Skeletal muscle satellite cell (primary cell): Measurements from ENCODE around the gene TAS2R16.

Source experiments
- H3K27me3 ChIP-seq: 2 replicates; pipeline ENCODE4 v1.7.0; 2013; ENCODE audit warnings: low read length; ENCODE audit not compliant: control insufficient read depth, insufficient read depth
- H3K36me3 ChIP-seq: 2 replicates; pipeline ENCODE4 v1.7.0; 2013; ENCODE audit warnings: mild to moderate bottlenecking, control low read depth, low read length; ENCODE audit not compliant: insufficient read depth
- H3K4me1 ChIP-seq: 2 replicates; pipeline ENCODE4 v1.7.0; 2013; ENCODE audit warnings: low read length; ENCODE audit not compliant: control insufficient read depth, insufficient read depth
- H3K4me2 ChIP-seq: 2 replicates; pipeline ENCODE4 v1.7.0; 2013; ENCODE audit warnings: mild to moderate bottlenecking, low read length
- H3K4me3 ChIP-seq: 2 replicates; pipeline ENCODE4 v1.7.0; 2013; ENCODE audit warnings: low read length
- H3K9ac ChIP-seq: 2 replicates; pipeline ENCODE4 v1.7.0; 2013; ENCODE audit warnings: mild to moderate bottlenecking, low read depth, low read length, moderate library complexity
- H3K9me3 ChIP-seq: replicated peaks from 2 replicates; pipeline ENCODE4 v1.7.0; 2013; ENCODE audit warnings: mild to moderate bottlenecking, control low read depth, low read length

Gene TAS2R16

DNA sequence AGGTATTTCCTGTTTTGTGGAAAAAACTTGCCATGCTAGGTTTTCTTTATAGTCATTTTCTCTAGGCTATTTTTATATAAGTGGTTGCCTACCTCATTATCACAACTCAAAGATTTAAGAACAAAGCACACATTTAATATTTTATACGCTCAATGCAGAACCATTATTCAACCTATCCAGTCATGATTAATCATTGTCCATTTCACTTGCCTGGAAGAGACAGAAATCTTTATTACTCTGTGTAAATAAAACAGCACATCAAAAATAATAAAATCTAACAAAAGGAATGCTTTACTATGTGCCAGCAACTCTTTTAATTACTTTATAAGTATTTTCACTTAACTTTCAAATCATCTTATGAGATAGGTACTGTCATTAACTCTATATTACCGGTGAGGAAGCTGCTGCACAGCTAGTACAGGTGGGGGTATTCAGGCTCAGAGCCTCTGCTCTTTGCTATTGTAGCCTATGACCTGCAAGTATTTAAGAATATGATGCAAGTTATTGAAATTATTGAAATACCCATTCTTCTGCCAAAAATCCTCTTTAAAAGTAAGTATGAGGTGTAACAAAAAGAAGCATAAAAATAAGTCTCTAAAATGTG is 16.4 kb upstream of the TAS2R16 start:
- H3K4me2 ChIP-seq, result peak overlapping the region; percentile 28

DNA sequence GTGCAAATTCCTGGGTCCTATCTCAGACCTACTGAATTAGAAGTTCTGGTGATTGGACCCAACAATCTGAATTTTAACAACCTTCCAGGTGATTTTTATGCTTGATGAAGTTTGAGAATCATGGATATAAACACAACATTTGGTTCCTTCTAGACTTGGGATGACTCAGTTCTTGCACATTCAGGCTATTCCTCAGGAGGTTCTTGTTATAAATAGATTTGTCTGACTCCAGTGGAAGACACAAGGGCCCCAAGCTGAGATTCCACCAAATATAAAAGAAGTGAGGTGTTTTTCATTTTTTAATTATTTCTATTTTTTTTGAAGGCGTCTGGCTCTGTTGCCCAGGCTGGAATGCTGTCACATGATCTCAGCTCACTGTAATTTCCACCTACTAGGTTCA is 9.4 kb upstream of the TAS2R16 start:
- no peaks in the 10 kb centered on the region for H3K9me3 ChIP-seq
- no peak overlapping the region for H3K4me3 ChIP-seq
- no peaks in the 10 kb centered on the region for H3K36me3 ChIP-seq
- H3K4me1 ChIP-seq, result no peaks in the 10 kb centered on the region
- H3K4me2 ChIP-seq, result no peak overlapping the region
- no peaks in the 10 kb centered on the region for H3K27me3 ChIP-seq
- no peak overlapping the region for H3K9ac ChIP-seq

More for the DNA sequence above, 16.4 kb upstream of the TAS2R16 start:
- H3K4me3 ChIP-seq, result no peak overlapping the region
- H3K4me1 ChIP-seq, result no peaks in the 10 kb centered on the region
- H3K27me3 ChIP-seq, result no peaks in the 10 kb centered on the region
- H3K9ac ChIP-seq, result no peak overlapping the region
- no peaks in the 10 kb centered on the region for H3K9me3 ChIP-seq
- no peaks in the 10 kb centered on the region for H3K36me3 ChIP-seq

DNA sequence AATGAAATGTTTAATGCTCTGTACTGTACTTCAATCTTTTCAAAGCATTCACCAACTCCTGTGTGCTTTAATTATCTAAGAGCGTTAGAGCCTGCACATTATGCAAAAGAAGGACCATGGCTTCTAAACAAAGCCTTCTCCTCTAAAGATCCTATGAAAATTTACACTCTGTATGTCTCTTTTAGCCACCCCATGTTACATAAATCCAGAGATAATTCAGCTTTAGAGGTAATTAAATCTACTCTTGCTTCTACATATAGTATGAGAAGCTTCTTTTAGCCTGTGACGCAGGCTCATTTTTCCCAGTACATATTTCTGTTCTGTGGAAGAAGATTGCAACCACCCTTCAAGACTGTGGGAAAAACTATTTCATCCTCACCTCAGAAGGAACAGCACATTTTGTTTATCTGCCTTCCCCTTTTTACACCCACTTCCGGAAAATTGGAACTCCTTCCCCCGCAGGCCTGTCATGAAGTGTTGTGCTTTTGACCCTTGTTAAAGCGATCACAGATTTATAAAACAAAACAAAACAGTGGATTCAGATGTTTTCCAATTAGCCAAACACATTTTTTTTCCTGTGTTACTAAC is 8.1 kb upstream of the TAS2R16 start:
- Histone ChIP-seq H3K4me3 (no peak overlapping the region), H3K27me3 (no peaks in the 10 kb centered on the region), H3K36me3 (no peaks in the 10 kb centered on the region)

DNA sequence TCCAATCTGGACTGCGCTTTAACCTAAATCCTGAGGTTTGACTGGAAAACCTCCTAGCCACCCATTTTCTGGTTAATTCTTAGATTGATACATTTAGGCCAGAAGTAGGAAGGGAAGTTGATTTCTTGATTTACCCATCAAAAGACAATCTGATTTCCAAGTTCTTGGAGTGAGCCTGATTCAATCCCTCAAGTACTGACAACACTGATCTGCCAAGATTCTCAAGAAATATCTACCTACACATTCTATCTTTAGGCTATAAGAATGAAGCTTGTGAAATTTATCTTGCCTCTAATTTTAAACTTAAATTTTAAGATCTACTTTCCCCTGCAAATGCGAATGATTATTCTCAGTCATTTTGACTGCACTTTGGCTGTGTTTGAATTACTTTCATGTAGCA is 5.9 kb downstream of the TAS2R16 start:
- H3K4me2 ChIP-seq, result no peak overlapping the region
- no peaks in the 10 kb centered on the region for H3K4me1 ChIP-seq
- no peaks in the 10 kb centered on the region for H3K36me3 ChIP-seq
- H3K9ac ChIP-seq, result no peak overlapping the region
- no peak overlapping the region for H3K4me3 ChIP-seq
- no peaks in the 10 kb centered on the region for H3K27me3 ChIP-seq
- no peaks in the 10 kb centered on the region for H3K9me3 ChIP-seq

More for the DNA sequence above, 8.1 kb upstream of the TAS2R16 start:
- Histone ChIP-seq H3K4me2 (no peak overlapping the region), H3K4me1 (no peaks in the 10 kb centered on the region), H3K9ac (no peak overlapping the region), H3K9me3 (no peaks in the 10 kb centered on the region)

DNA sequence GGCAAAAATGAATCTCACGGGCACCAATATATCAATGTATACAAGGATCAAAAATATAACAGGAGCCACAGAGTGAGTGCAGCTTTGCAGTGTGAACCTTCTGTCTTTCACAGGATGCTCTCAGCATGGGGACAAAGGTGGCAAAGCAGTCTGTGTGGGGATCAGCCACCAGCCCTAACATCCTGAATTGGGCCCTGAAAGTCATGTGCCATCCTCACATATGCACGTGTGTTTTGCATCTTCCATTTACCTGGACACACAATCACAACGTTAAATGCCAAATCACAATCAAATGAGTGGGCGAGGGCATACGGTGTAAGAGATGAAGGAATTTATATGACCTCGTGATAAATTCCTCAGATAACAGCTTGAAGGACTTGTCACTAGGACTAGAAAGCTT is 6.5 kb downstream of the TAS2R16 start:
- Histone ChIP-seq H3K9ac (no peak overlapping the region), H3K4me2 (no peak overlapping the region), H3K4me3 (no peak overlapping the region), H3K36me3 (no peaks in the 10 kb centered on the region), H3K9me3 (no peaks in the 10 kb centered on the region), H3K27me3 (no peaks in the 10 kb centered on the region), H3K4me1 (no peaks in the 10 kb centered on the region)

DNA sequence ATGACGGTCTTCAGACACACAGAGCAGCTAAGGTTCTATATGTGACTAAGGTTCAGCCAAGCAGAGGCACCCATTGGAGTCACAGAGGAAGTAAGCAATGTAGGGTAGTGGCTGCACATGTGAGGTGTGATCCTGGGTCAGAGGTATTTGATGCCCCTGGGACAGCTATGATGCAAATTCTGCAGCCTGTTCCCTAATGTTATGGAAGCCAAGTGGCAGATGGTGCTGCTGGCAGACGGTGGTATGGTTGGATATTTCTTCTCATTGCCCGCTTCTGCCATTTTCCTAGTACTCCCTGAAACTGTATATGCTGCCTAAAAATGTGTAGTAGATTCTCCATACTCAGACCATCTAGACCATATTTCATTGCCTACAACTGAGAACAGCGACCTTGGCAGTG is 7.2 kb downstream of the TAS2R16 start:
- Histone ChIP-seq H3K9ac (no peak overlapping the region), H3K27me3 (no peaks in the 10 kb centered on the region), H3K4me3 (no peak overlapping the region), H3K9me3 (no peaks in the 10 kb centered on the region), H3K4me2 (no peak overlapping the region), H3K4me1 (no peaks in the 10 kb centered on the region), H3K36me3 (no peaks in the 10 kb centered on the region)

DNA sequence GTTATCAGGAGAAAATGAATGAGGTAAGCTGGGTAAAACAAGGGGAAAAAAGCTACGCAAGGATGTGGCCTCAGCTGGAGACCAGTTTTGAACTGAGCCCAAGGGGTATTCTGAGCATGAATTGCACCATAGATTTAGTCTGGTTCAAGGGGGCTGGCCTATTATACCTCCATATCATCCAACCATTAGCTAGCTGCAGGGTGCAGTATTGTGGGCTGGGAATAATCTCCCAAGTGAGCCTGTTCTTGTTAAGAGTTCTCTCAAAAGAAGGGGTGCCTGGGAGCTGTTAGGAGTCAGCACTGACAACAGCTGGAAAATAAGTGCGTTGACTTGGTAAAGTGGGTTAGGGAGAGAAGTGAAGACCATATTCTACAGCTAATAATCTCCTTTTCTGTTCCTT is 8.0 kb downstream of the TAS2R16 start:
- no peak overlapping the region for H3K4me3 ChIP-seq
- H3K9me3 ChIP-seq, result no peaks in the 10 kb centered on the region
- H3K9ac ChIP-seq, result no peak overlapping the region
- H3K4me1 ChIP-seq, result no peaks in the 10 kb centered on the region
- no peaks in the 10 kb centered on the region for H3K36me3 ChIP-seq
- no peaks in the 10 kb centered on the region for H3K27me3 ChIP-seq
- H3K4me2 ChIP-seq, result no peak overlapping the region

DNA sequence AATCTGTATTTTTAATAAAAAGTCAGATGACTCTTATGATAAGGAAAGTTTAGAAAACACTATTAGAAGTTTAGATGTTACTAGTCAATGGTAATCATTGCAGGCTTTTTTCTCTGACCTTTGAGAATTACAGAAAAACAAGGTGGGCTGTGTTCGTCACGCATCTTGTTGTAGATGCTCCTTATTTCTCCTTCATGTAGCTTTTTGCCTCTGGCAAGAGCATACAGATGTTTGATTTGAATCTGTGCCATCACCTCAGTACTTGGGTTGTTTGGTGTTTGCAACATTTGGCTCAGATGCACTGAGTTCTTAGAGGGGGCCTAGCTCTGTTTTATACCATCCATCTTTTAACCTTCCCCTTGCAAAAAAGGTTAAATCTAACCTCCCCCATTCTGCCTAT is 11.5 kb downstream of the TAS2R16 start:
- no peaks in the 10 kb centered on the region for H3K4me1 ChIP-seq
- H3K27me3 ChIP-seq, result no peaks in the 10 kb centered on the region
- no peak overlapping the region for H3K9ac ChIP-seq
- H3K36me3 ChIP-seq, result no peaks in the 10 kb centered on the region
- H3K4me2 ChIP-seq, result no peak overlapping the region
- no peaks in the 10 kb centered on the region for H3K9me3 ChIP-seq
- H3K4me3 ChIP-seq, result no peak overlapping the region

DNA sequence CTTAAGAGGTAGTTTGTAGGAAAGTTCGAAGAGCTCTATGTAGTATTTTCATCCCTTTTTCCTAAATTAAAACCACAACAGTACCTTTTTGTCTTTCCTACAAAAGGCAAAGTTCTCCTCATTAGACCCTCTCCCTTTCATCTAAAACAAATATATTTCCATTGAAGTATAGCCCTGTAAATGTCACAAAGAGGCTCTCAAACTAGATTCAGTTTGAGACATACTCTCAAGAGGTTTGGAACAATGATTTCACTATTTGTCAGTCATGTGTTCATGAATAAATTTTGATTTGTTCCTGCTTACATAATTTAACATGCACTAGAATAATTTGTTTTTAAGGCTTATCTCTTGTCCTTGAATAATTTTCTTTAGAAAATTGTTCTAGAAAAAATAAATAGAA is 12.2 kb downstream of the TAS2R16 start:
- no peaks in the 10 kb centered on the region for H3K9me3 ChIP-seq
- H3K36me3 ChIP-seq, result no peaks in the 10 kb centered on the region
- H3K27me3 ChIP-seq, result no peaks in the 10 kb centered on the region
- H3K4me1 ChIP-seq, result no peaks in the 10 kb centered on the region
- no peak overlapping the region for H3K4me3 ChIP-seq
- no peak overlapping the region for H3K9ac ChIP-seq
- H3K4me2 ChIP-seq, result no peak overlapping the region

DNA sequence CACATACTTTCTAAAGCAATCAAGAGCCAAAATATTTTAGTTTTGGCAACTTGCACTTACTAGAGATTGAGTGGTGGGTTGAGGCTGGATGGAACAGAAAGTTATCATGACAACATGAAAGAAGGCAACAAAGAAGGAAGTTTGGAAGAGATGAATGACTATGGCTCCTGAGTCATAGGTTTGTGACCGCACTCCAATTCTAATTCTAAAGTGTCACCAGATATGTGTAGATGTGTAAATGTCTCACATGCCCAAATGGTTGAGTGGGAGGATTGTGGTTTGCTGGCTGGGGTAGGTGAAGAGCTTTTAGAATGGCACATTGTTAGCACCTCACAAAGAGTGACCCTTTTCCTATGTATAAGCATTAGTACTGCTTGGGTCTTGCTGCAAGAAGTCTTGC is 20.2 kb downstream of the TAS2R16 start:
- H3K36me3 ChIP-seq, result no peaks in the 10 kb centered on the region
- no peaks in the 10 kb centered on the region for H3K4me1 ChIP-seq
- no peaks in the 10 kb centered on the region for H3K27me3 ChIP-seq
- H3K9ac ChIP-seq, result no peak overlapping the region
- no peak overlapping the region for H3K4me2 ChIP-seq
- H3K9me3 ChIP-seq, result no peaks in the 10 kb centered on the region
- no peak overlapping the region for H3K4me3 ChIP-seq

DNA sequence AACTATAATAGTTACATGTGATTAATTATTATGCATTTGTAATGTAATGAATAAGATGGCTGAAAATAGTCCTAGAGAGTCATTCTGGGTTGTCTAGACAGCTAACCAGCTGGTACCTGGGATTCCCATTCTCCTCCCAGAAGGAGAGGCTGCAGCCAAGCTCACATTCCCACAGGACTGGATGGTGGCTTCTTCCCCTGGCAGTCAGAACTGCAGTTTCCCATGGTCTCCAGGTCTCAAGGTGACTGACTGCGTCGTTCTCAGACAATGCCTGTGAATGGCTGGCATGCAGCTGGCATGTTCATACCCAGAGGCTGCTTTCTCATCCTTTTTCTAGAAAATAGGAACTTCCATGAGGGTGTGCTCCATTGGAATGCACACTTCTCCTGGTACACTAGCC is 21.3 kb downstream of the TAS2R16 start:
- H3K27me3 ChIP-seq, result no peaks in the 10 kb centered on the region
- no peaks in the 10 kb centered on the region for H3K9me3 ChIP-seq
- H3K4me1 ChIP-seq, result no peaks in the 10 kb centered on the region
- no peak overlapping the region for H3K4me2 ChIP-seq
- H3K4me3 ChIP-seq, result no peak overlapping the region
- H3K9ac ChIP-seq, result no peak overlapping the region
- no peaks in the 10 kb centered on the region for H3K36me3 ChIP-seq

DNA sequence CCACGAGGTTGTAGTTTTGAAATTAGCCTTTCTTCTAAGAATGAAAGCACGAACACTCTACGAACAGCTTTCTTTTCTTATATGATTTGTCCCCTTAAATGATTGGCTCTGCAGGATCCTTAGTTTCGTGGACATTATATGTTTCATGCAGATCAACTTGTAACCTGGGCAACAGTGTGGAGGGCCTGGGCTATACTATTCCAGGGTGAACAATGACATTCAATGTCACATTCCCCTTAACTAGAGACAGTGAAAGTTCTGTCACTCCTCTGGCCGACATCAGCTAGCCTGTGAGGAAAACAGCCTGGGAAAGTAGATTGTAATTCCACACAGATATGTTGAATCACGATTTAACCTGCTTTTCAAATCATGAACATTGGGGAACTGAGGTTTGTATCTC is 23.4 kb downstream of the TAS2R16 start:
- no peak overlapping the region for H3K4me2 ChIP-seq
- H3K27me3 ChIP-seq, result no peaks in the 10 kb centered on the region
- no peaks in the 10 kb centered on the region for H3K4me1 ChIP-seq
- H3K9ac ChIP-seq, result no peak overlapping the region
- no peaks in the 10 kb centered on the region for H3K36me3 ChIP-seq
- H3K4me3 ChIP-seq, result no peak overlapping the region
- H3K9me3 ChIP-seq, result no peaks in the 10 kb centered on the region
